GM12878 (cell line): Measurements from ENCODE around the gene MAD1L1.

Experiments
- BHLHE40 ChIP-seq, 2 experiments: fragments of 450-650 bp in 1 of 2; IDR thresholded peaks; 2 replicates each; pipeline ENCODE4 v1.6.1; 2011 to 2017; ENCODE audit warnings: low read depth in 2 of 2, borderline replicate concordance in 1 of 2, improper control_type of control experiment in 1 of 2, low read length in 1 of 2, mild to moderate bottlenecking in 1 of 2
- CEBPB ChIP-seq, 2 experiments: fragments of 150-350 bp in 1 of 2; IDR thresholded peaks; 2 replicates each; pipeline ENCODE4 v1.6.1; 2012 to 2014; ENCODE audit warnings: low read depth in 2 of 2, low read length in 2 of 2, borderline replicate concordance in 1 of 2, inconsistent platforms in 1 of 2
- CREM ChIP-seq: IDR thresholded peaks from 2 replicates; pipeline ENCODE4 v1.6.1; 2014; ENCODE audit warnings: antibody characterized with exemption, low read depth
- CTCF ChIP-seq, 3 experiments: IDR thresholded peaks in 2 of 3; conservative IDR thresholded peaks in 1 of 3; 2 replicates each; pipeline ENCODE4 v1.5.1; 2011; ENCODE audit warnings: low read depth in 3 of 3, low read length in 3 of 3, mild to moderate bottlenecking in 3 of 3, control low read depth in 2 of 3, moderate library complexity in 2 of 3, inconsistent platforms in 1 of 3, mixed read lengths in 1 of 3; ENCODE audit not compliant: control insufficient read depth in 2 of 3, insufficient read depth in 1 of 3; ENCODE audit errors: extremely low read depth in 1 of 3
- EZH2 ChIP-seq: IDR thresholded peaks from 2 replicates; pipeline ENCODE4 v1.6.1; 2012; ENCODE audit warnings: low read depth, mild to moderate bottlenecking, control low read depth, inconsistent platforms, low read length, borderline replicate concordance; ENCODE audit not compliant: control insufficient read depth
- FOXM1 ChIP-seq: IDR thresholded peaks from 2 replicates; pipeline ENCODE4 v1.6.1; 2012; ENCODE audit warnings: low read depth, mild to moderate bottlenecking, inconsistent platforms, low read length, moderate library complexity
- NBN ChIP-seq: fragments of 450-650 bp; IDR thresholded peaks from 2 replicates; pipeline ENCODE4 v1.6.1; 2016
- POLR2AphosphoS5 ChIP-seq: IDR thresholded peaks from 2 replicates; pipeline ENCODE4 v1.6.1; 2011; ENCODE audit warnings: mild to moderate bottlenecking, low read length, inconsistent platforms
- SIN3A ChIP-seq: IDR thresholded peaks from 2 replicates; pipeline ENCODE4 v1.6.1; 2012; ENCODE audit warnings: low read depth, low read length, improper control_type of control experiment
- TAF1 ChIP-seq: IDR thresholded peaks from 2 replicates; pipeline ENCODE4 v1.6.1; 2011; ENCODE audit warnings: mild to moderate bottlenecking, low read depth, low read length, borderline replicate concordance
- ZNF24 ChIP-seq: fragments of 450-650 bp; IDR thresholded peaks from 2 replicates; pipeline ENCODE4 v1.6.1; 2017; ENCODE audit warnings: antibody characterized with exemption, mild to moderate bottlenecking
- ZNF274 ChIP-seq: IDR thresholded peaks from one replicate; pipeline ENCODE4 v1.8.0; 2011; ENCODE audit not compliant: insufficient read length, insufficient read depth
- TF ChIP-seq, protein P1 (sequence below): IDR thresholded peaks from 2 replicates; pipeline ENCODE4 v1.6.1; 2012; ENCODE audit warnings: mild to moderate bottlenecking, low read depth, low read length
- TF ChIP-seq, protein P2 (sequence below): fragments of 450-650 bp; formaldehyde crosslinking; IDR thresholded peaks from 2 replicates; pipeline ENCODE4 v1.5.0; 2022; ENCODE audit warnings: mild to moderate bottlenecking, missing genetic modification characterization

- TF ChIP-seq CEBPB (IDR thresholded peaks at IDR 0.05; ENCODE audit: borderline replicate concordance in 1 of 2, low read depth in 2 of 2, low read length in 2 of 2) (no peak), ZNF24 (no peak), CTCF (IDR thresholded peaks at IDR 0.05 in 2 of 3, conservative IDR thresholded peaks at IDR 0.05 in 1 of 3; ENCODE audit: control insufficient read depth in 2 of 3, extremely low read depth in 1 of 3, insufficient read depth in 1 of 3, low read depth in 3 of 3, low read length in 3 of 3) (no peak), FOXM1 (no peak), BHLHE40 (IDR thresholded peaks at IDR 0.05; ENCODE audit: borderline replicate concordance in 1 of 2, low read depth in 2 of 2, low read length in 1 of 2) (no peak), EZH2 (no peak), POLR2AphosphoS5 (no peak), SIN3A (no peak), CREM (no peak), TAF1 (no peak), ZNF274 (no peak), NBN (no peak)
- TF ChIP-seq, protein P1, sequence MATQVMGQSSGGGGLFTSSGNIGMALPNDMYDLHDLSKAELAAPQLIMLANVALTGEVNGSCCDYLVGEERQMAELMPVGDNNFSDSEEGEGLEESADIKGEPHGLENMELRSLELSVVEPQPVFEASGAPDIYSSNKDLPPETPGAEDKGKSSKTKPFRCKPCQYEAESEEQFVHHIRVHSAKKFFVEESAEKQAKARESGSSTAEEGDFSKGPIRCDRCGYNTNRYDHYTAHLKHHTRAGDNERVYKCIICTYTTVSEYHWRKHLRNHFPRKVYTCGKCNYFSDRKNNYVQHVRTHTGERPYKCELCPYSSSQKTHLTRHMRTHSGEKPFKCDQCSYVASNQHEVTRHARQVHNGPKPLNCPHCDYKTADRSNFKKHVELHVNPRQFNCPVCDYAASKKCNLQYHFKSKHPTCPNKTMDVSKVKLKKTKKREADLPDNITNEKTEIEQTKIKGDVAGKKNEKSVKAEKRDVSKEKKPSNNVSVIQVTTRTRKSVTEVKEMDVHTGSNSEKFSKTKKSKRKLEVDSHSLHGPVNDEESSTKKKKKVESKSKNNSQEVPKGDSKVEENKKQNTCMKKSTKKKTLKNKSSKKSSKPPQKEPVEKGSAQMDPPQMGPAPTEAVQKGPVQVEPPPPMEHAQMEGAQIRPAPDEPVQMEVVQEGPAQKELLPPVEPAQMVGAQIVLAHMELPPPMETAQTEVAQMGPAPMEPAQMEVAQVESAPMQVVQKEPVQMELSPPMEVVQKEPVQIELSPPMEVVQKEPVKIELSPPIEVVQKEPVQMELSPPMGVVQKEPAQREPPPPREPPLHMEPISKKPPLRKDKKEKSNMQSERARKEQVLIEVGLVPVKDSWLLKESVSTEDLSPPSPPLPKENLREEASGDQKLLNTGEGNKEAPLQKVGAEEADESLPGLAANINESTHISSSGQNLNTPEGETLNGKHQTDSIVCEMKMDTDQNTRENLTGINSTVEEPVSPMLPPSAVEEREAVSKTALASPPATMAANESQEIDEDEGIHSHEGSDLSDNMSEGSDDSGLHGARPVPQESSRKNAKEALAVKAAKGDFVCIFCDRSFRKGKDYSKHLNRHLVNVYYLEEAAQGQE = no peak
- TF ChIP-seq, protein P2, sequence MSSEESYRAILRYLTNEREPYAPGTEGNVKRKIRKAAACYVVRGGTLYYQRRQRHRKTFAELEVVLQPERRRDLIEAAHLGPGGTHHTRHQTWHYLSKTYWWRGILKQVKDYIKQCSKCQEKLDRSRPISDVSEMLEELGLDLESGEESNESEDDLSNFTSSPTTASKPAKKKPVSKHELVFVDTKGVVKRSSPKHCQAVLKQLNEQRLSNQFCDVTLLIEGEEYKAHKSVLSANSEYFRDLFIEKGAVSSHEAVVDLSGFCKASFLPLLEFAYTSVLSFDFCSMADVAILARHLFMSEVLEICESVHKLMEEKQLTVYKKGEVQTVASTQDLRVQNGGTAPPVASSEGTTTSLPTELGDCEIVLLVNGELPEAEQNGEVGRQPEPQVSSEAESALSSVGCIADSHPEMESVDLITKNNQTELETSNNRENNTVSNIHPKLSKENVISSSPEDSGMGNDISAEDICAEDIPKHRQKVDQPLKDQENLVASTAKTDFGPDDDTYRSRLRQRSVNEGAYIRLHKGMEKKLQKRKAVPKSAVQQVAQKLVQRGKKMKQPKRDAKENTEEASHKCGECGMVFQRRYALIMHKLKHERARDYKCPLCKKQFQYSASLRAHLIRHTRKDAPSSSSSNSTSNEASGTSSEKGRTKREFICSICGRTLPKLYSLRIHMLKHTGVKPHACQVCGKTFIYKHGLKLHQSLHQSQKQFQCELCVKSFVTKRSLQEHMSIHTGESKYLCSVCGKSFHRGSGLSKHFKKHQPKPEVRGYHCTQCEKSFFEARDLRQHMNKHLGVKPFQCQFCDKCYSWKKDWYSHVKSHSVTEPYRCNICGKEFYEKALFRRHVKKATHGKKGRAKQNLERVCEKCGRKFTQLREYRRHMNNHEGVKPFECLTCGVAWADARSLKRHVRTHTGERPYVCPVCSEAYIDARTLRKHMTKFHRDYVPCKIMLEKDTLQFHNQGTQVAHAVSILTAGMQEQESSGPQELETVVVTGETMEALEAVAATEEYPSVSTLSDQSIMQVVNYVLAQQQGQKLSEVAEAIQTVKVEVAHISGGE (CRISPR knock-in tag) = no peak
Observed at GRCh38 chr7:2084781-2085505, 147.8 kb downstream of the MAD1L1 start.
